HepG2 (cell line): ENCODE results near the gene ZDHHC19. TPM values are rescaled to one million over a fixed set of nuclear protein-coding genes. Genes with fewer than 3 reads are reported as not detected.

Experiments
- EZH2 ChIP-seq: conservative IDR thresholded peaks from 2 replicates; pipeline ENCODE4 v1.6.1; 2012; ENCODE audit warnings: mild to moderate bottlenecking, low read depth, low read length, moderate library complexity
- HNF4G ChIP-seq, 2 experiments: sonication (generic) in 1 of 2; formaldehyde crosslinking in 1 of 2; IDR thresholded peaks; 2 replicates each; pipeline versions ENCODE4 v1.4.0 to v1.6.1; 2011 to 2020; ENCODE audit warnings: borderline replicate concordance in 2 of 2, low read depth in 2 of 2, mild to moderate bottlenecking in 2 of 2, low read length in 1 of 2, missing genetic modification reagents in 1 of 2, moderate library complexity in 1 of 2
- HNRNPLL ChIP-seq: fragments of 200-400 bp; formaldehyde crosslinking; IDR thresholded peaks from 2 replicates; pipeline ENCODE4 v1.6.1; 2017; ENCODE audit warnings: mild to moderate bottlenecking, low read depth, low read length; ENCODE audit not compliant: poor library complexity, severe bottlenecking
- SATB2 ChIP-seq: sonication (generic); formaldehyde crosslinking; IDR thresholded peaks from 2 replicates; pipeline ENCODE4 v1.5.0; 2020; ENCODE audit warnings: missing genetic modification reagents
- TSC22D2 ChIP-seq: sonication (generic); formaldehyde crosslinking; IDR thresholded peaks from 2 replicates; pipeline ENCODE4 v1.5.1; 2020; ENCODE audit warnings: missing genetic modification reagents, mild to moderate bottlenecking, borderline replicate concordance
- ZBTB42 ChIP-seq: sonication (generic); formaldehyde crosslinking; IDR thresholded peaks from 2 replicates; pipeline ENCODE4 v1.5.0; 2020; ENCODE audit warnings: mild to moderate bottlenecking, missing genetic modification reagents
- ZFP90 ChIP-seq: sonication (generic); formaldehyde crosslinking; IDR thresholded peaks from 2 replicates; pipeline ENCODE4 v1.8.0; 2022; ENCODE audit warnings: missing genetic modification reagents, mild to moderate bottlenecking, inconsistent platforms, borderline replicate concordance
- ZNF138 ChIP-seq: sonication (generic); formaldehyde crosslinking; IDR thresholded peaks from 2 replicates; pipeline ENCODE4 v1.5.0; 2020; ENCODE audit warnings: mild to moderate bottlenecking, low read depth, missing genetic modification reagents
- ZNF207 ChIP-seq: fragments of 450-650 bp; IDR thresholded peaks from 2 replicates; pipeline ENCODE4 v1.6.1; 2016; ENCODE audit warnings: antibody characterized with exemption, borderline replicate concordance
- ZNF383 ChIP-seq: sonication (generic); formaldehyde crosslinking; IDR thresholded peaks from 2 replicates; pipeline ENCODE4 v1.4.0; 2020; ENCODE audit warnings: missing genetic modification reagents, mild to moderate bottlenecking, borderline replicate concordance
- ZNF775 ChIP-seq: sonication (generic); formaldehyde crosslinking; IDR thresholded peaks from 2 replicates; pipeline ENCODE4 v1.4.0; 2020; ENCODE audit warnings: missing genetic modification reagents, mild to moderate bottlenecking, moderate library complexity, borderline replicate concordance
- ZNF883 ChIP-seq: sonication (generic); formaldehyde crosslinking; IDR thresholded peaks from 2 replicates; pipeline ENCODE4 v1.5.1; 2020; ENCODE audit warnings: mild to moderate bottlenecking, missing genetic modification reagents; ENCODE audit errors: not compliant biosample characterization
- polyA plus RNA-seq, 8 experiments: library from polyadenylated mRNA; depleted of rRNA in 3 of 8; stranded (reverse) in 7 of 8; unstranded in 1 of 8; fragments of >200 nt; fragmentation: Illumina TruSeq in 4 of 8; extraction: Trizol in 4 of 8; gene quantifications; 2 replicates each; pipeline versions ENCODE4 v1.2.1 to v1.2.3, GENCODE V29; 2011 to 2016; ENCODE audit warnings: low read depth in 4 of 8, missing spikeins in 1 of 8, mixed read lengths in 1 of 8; ENCODE audit not compliant: insufficient read depth in 1 of 8
- total RNA-seq, 5 experiments: library from RNA; depleted of rRNA; stranded (reverse); fragments of >200 nt; fragmentation: Illumina TruSeq; extraction: Trizol; gene quantifications; 2 replicates each; pipeline ENCODE4 v1.2.3, GENCODE V29; 2016; ENCODE audit warnings: low read depth in 1 of 5
- TF ChIP-seq, protein P1 (sequence below): sonication (generic); formaldehyde crosslinking; IDR thresholded peaks from 2 replicates; pipeline ENCODE4 v1.5.0; 2020; ENCODE audit warnings: mild to moderate bottlenecking, missing genetic modification reagents

The ZDHHC19 gene
- total and polyA plus RNA-seq, 2 of the 13 experiments (the other 11 are each of a cell fraction or from before 2014, with no cell fraction given), result 0.22 to 0.53 TPM

DNA sequence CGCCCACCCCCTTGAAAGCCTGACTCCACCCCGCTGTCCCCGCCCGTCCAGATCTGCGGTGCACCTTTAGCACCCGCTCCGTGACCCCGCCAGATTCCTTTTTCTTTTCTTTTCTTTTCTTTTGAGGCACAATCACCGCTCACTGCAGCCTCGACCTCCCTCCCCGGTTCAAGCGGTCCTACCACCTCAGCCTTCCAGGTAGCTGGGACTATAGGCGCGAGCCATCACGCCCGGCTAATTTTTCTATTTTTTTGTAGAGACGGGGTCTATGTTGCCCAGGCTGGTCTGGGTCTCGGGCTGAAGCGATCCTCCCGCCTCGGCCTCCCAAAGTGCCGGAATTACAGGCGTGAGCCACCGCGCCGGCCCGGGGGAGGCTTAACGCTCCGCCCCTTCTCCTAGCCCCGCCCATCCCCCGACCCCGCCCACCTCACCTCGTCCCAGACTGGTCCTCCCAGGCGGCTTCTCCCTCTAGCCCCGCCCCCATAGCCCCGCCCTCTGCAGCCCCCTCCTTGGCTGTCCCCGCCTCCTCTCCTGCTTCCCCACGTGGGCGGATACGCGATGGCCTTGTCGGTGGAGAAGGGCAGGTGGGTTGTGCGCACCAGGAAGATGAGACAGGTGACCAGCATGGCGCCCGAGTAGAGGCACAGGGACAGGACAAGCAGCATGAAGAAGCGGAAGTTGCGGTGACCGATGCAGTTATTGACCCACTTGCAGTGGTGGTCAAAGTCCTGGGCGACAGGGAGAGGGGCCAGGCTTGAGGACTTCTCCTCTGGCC is 3.2 kb downstream of the ZDHHC19 start (continued):
- TF ChIP-seq ZNF207 (no peak), TSC22D2 (CRISPR knock-in tag) (no peak), ZNF138 (CRISPR knock-in tag) (no peak), HNF4G (IDR thresholded peaks at IDR 0.05; ENCODE audit: borderline replicate concordance, low read depth, low read length) (0 out of 2 replicates have a peak, but pooled peaks have one; percentile 16), HNF4G (CRISPR knock-in tag; IDR thresholded peaks at IDR 0.05; ENCODE audit: borderline replicate concordance, low read depth) (no peak), HNRNPLL (no peak), ZFP90 (no peak), ZNF383 (CRISPR knock-in tag) (no peak), EZH2 (no peak), ZNF883 (CRISPR knock-in tag) (no peak), ZNF775 (CRISPR knock-in tag) (no peak), ZBTB42 (no peak), SATB2 (CRISPR knock-in tag) (no peak)
- TF ChIP-seq, protein P1, sequence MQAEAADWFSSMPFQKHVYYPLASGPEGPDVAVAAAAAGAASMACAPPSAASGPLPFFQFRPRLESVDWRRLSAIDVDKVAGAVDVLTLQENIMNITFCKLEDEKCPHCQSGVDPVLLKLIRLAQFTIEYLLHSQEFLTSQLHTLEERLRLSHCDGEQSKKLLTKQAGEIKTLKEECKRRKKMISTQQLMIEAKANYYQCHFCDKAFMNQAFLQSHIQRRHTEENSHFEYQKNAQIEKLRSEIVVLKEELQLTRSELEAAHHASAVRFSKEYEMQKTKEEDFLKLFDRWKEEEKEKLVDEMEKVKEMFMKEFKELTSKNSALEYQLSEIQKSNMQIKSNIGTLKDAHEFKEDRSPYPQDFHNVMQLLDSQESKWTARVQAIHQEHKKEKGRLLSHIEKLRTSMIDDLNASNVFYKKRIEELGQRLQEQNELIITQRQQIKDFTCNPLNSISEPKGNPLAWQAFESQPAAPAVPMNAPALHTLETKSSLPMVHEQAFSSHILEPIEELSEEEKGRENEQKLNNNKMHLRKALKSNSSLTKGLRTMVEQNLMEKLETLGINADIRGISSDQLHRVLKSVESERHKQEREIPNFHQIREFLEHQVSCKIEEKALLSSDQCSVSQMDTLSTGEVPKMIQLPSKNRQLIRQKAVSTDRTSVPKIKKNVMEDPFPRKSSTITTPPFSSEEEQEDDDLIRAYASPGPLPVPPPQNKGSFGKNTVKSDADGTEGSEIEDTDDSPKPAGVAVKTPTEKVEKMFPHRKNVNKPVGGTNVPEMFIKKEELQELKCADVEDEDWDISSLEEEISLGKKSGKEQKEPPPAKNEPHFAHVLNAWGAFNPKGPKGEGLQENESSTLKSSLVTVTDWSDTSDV (CRISPR knock-in tag), result no peak
